NCI-H2196 (cell line): Measurements from ENCODE around the gene SRD5A3.

Experiments used
- DNase-seq: peaks from one replicate; lab custom pipeline; 2025; ENCODE audit not compliant: unreplicated experiment; lab: John Stamatoyannopoulos, UW

Gene SRD5A3

DNA sequence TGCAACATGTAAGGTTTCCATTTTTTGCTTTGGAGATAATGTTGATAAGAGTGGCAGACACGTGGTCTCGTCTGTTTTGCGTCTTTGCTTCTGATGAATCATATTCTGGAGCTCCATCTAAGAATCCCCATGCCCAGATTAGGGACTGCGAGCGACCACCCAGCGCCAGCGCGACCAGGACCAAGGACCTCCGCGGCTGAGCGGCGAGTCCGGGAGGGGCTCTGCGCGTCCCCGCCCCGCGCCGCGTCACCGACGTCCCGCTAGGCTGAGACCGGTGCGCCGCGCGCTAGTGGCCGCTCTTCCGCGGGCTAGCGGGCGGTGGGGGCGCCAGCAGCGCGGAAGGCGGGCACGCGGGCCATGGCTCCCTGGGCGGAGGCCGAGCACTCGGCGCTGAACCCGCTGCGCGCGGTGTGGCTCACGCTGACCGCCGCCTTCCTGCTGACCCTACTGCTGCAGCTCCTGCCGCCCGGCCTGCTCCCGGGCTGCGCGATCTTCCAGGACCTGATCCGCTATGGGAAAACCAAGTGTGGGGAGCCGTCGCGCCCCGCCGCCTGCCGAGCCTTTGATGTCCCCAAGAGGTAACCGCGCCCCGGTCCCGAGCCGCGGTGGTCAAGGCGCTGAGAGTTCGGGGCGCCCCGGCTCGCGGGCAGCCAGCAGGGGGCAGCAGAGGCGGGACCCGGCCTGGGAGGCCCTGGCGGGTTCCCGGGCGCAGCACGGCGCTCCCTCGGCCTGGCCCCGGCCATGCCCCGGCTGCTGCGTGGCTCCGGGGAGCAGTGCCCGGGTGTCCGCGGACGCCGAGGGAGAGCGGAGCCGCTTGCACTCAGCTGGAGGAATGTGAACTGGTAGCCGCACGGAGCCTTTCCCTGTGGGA, at the start of gene SRD5A3:
TSS of gene SRD5A3 (plus strand) at position 263 of the 871 bp plus-strand sequence. CDS start at position 358, 95 bp downstream.
- peak; percentile 63 for DNase-seq

DNA sequence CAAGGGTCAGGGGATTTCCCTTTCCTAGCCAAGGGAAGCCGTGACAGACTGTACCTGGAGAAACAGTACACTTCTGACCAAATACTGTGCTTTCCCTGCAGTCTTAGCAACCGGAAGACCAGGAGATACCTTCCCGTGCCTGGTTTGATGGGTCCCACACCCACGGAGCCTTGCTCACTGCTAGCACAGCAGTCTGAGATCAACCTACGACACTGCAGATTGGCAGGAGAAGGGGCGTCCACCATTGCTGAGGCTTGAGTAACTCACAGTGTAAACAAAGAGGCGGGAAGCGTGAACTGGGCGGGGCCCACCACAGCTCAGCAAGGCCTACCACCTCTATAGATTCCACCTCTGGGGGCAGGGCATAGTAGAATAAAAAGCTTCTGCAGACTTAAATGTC, 48.7 kb upstream of the SRD5A3 start:
- DNase-seq: no peak

DNA sequence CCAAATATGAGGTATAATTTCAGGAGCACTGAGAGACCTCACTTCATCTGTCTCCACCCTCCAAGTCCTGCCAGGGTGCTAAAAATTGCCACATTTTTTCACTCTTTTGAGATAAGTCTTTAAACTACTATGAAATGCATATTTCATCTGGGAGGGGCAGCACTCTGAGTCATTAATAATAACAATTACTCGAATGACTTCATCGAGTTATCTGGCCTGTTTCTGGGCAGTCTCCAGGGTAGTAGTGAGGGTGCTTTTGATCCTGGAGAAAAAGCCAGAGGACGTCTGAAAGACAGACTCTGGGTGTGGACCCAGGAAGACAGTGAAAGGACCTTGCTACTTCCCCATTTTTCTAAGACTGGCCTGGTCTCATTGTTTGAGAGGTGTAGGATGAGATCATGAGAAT, 42.3 kb upstream of the SRD5A3 start:
- no peak for DNase-seq

DNA sequence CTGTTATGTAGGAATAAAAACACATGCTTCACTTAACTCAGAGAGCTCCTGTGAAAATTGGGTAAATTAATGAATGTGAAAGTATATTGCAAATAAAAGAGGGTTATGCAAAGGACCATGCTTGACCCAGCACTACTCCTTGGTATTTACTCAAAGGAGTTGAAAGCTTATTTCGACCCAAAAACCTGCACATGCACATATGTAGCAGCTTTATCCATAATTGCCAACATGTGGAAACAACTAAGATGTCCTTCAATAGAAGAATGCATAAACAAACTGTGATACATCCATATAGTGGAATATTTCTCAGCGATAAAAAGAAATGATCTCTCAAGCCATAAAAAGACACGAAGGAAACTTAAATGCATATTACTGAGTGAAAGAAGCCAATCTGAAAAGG, 41.7 kb upstream of the SRD5A3 start:
- DNase-seq: no peak

DNA sequence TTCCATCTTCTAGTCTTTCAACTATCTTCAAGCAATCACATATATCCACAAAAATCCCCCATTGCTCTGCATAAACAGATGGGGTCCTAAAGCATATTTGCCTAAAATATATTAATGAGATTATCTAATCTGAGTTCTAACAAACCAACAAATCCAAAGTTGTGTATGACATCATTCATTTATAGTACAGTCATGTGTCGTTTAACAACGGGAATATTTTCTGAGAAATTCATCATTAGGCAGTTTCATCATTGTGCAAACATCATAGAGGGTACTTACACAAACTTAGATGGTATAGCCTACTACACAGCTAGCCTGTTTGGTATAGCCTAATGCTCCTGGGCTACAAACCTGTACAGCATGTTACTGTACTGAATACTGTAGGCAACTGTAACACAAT, 38.0 kb upstream of the SRD5A3 start:
- DNase-seq: no peak

DNA sequence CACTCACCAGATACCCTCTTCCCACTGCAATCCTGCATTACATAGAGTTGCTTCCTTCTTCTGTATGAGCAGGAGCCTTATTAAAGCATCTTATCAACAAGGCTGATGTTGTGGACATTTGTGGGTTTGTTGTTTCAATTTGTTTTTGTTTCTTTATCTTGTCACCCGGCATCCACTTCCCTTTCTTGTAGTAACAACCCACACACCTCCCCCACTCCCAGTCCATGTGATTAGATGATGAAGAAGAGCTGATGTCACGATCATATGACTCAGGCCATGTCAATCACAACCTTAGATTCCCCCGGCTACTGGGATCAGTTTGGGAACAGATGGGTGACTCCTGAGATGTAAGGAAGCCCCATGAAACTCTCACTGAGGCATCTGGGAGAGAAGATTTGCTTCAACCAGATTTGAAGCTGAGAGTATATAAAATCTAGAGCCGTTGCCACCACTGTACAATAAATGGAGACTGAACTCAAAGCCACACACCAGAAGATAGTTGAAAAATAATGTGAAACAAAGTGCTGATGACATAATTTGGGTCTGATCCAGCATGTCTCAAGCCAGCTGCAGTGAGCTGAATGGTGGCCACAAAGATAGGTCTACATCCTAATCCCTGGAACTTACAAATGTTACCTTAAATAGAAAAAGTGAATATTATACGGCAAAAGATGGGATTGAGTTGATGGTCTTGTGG, 34.1 kb upstream of the SRD5A3 start:
- no peak for DNase-seq

DNA sequence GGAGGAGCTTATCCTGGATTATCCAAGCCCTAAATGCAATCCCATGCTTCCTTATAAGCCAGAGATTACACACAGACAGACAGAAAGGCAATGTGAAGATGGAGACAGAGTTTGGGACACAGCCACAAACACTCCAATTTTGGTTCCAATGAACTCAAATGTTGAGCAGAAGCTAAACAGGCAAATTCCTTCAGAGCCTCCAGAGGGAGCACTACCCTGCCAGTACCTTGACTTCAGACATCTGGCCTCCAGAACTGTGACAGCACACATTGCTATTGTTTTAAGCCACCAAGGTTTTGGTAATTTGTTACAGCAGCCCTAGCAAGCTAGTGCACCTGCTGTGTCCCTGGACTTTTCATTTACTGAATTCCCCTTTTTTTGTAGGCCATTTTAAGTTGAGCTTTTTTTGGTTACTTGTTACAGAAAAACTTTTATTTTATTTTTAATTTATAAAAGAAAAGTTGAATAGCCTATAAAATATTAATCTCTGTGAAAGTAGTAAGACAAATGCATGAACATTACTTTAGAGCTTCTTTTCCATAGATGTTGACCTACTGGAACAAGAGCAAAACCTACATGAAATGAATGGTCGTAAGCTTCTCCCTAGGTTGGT, 33.4 kb upstream of the SRD5A3 start:
- DNase-seq: no peak

DNA sequence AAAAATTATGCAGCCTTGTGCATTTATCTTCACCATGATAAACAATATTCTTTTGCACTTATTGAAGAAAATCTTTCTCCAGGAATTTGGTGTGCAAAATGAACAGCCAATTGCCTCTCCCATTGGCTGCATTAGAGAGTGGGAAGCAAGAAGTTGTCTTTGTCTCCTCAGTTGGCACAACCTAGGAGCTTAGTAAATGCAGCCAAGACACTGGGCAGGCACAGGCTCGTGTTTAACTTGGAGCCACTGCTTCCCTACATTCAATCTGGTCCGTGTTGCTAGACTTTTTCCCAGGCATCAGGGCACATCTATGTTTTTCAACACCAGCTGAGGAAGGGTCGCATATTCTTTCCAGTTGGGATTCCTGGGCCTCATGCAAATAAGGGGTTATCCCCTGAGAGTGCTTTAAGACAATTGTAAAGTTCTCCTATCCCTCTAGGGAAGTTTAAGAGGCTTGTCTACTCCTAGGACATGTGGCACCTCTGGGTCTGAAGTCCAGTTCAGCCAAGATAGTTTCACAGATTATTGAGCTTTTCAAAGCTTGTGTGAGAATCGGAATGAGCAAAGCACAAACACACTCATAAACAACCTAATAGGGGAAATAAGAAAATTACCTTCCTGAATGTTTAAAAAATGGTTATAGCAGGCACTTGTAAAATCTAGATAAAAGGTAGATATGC, 31.8 kb upstream of the SRD5A3 start:
- DNase-seq: no peak

DNA sequence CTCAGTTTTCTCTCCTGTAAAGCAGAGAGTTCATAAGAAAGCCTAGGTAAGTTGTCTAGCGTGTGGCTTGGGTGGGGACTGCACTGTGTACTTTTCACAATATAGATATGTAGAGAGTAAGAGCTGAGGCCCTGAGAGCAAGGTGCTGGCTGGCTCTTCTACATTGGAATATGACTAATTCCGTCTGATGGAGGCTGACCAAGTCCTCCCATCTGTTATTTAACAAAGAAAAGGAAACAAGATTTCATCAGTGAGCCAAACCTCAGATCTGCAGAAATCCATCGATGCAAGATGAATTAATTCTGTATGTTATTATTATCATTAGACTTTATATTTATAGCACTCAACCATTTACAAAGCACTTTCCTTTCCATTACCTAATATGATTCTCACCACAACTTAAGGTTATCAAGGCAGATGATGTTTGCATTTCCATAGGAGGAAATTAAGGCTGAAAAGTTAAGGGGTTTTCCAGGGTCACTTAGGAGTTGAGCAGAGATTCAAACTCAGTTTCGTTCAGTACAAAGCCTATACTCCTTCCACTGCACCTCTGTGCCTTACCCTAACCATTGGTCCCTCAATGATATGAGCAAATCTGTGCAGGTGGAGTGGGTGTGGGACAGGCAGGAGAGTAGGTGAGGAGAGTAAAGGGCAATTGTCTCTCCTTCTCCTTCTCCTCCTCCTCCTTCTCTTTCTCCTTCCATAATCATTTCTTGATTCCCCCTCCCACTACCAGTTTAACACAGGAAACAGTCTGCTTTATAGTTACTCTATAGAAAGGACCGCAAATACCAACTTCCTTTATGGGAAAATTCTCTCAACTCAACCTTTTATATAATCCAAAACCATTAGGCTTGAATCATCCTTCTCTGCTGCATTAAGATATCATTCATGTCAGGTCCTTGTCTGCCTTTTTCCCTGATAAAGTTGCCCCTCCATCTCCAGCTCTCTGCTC, 27.6 kb upstream of the SRD5A3 start:
- DNase-seq: no peak

DNA sequence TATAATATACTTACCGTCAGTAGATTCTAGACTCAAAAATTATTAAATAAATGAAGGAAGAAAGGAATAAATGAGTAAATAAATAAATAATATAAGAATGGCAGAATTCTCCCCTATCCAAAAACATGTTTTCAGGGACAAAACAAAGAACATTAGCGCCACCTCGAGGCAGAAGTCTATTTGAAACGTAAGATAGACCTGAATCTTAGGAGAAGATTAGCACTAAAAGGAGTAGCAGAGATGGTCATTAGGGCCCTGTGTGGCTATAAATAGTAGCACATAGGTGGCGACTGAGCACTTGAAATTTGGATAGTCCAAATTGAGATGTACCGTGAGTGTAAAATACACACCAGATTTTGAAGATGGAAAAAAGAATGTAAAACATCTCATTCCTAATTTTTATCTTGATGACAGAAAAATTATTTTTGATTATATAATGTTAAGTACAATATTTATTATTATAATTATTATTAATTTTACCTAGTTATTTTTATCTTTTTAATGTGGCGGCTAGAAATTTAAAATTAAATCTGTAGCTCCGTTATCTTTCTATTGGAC, 24.3 kb upstream of the SRD5A3 start:
- DNase-seq: peak; percentile 53

DNA sequence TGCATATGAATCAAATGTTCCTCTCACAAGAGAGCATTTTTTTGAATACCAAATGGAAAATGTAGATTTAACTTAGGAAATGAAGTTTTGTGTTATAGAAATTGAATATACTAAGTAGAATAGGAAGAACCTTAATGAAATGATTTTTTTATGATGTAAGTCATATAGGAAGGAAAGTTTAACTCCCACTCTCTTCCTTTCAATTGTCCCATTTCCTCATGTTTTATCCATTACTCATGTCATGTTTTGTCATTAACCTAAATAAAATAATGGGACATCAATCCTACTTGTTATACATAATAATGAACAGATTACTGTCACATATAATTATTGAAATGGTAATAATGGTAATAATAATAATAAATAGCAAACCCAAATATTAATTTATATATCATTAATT, 22.7 kb upstream of the SRD5A3 start:
- no peak for DNase-seq

DNA sequence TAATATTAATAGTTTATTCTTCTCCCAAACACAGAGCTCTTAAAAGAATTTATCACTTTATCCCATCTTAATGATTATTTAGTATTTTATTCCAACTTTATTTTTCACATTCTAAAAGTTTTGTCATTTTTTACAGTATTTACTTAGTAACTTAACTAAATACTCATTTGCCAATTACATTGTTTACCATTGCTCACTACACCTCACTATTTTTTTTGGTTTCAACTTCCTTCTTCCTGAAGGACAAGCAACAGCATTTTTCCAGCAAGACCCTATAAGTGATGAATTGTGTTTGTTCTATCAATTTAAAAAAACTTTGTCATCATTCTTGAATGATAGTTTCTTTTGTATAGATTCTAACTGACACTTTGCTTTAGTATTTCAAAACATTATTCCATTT, 19.4 kb upstream of the SRD5A3 start:
- no peak for DNase-seq

DNA sequence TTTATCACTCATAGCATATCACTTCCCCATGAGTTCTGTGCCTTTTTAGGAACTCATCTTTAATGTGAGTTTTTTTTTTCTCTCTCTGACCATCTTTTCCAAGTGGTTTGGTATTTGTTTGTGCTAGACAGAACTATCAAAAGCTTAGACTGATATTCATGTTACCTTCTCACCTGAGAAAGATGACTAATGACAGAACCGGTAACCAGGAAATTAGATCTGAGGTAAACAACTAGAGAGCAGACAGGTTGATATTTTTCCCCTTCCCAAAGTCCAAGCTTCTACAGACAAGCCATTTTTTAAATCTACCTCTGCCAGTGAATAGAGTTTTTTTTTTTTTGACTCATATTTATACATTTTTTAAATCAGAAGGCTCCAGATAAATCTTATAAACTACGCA, 17.0 kb upstream of the SRD5A3 start:
- no peak for DNase-seq

DNA sequence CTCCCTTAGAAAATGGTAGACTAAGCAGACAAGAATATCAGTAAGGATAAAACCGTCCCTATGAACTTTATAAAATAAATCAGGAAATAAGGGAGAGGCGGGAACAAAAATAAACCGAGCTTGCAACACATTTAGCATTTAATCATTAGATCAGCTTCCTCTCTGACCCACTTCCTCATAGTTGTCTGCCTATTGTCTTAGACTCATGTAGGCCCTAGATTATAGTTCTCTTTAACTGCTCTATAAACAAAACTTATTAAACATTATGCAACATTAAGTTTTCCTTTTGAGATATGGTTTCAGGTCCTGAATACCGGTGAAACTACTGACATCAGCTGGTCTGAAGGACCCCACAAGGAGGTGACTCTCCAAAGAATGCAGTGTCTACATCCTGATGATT, 15.8 kb upstream of the SRD5A3 start:
- no peak for DNase-seq

DNA sequence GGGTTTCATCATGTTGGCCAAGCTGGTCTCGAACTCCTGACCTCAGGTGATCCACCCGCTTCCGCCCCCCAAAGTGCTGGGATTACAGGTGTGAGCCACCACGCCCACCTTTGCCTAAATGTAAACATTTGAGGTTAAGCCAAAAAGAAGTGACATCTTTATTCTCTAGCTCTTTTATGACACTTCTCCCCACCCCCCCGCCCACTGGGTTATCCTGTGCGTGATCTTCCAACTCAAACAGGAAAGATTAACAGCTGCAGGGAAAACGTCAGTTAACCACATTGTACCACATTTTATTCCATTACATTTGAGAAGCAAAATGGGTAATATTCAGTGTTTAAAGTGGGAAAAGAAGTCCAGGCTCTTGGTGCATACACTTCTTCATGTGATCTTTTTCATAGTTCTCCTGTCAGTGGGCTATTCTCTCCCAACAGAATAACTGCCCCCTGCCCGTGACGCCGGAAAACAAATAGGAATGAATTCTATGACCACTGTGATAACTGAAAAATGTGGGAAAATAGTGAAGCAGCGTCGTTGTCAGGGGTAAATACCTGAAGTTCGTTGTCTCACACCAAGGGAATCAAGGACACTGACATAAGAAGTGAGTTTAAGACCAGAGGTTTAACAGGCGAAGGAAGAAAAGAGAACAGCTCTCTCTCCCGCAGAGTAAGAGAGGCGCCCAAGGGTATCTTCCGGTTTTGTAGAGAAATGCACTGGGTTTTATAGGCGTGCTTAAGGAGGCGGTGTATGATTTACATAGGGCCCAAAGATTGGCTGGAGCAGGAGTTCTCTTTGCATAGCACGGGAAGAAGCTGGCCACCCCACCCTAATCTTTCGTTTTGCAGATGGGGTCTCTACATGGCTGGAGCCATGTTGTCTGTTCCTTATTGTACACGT, 9.7 kb upstream of the SRD5A3 start:
- DNase-seq: no peak

DNA sequence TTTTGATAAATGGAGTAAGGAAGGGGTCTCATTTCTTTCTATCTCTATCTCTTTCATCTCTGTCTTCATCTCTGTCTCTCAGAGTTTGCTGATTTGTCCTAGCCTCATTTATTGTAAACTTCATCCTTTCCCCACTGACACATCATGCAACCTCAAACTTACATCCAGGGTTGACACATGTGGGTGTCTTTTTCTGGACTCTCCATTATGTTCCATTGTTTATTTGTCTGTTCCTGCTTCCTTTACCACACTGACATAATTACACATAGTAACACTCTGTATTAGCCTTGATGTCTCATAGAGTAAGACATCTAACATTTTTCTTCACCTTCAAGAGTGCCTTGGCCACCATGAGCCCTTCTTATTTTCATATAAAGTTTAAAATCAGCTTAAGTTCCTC, 8.1 kb upstream of the SRD5A3 start:
- no peak for DNase-seq

DNA sequence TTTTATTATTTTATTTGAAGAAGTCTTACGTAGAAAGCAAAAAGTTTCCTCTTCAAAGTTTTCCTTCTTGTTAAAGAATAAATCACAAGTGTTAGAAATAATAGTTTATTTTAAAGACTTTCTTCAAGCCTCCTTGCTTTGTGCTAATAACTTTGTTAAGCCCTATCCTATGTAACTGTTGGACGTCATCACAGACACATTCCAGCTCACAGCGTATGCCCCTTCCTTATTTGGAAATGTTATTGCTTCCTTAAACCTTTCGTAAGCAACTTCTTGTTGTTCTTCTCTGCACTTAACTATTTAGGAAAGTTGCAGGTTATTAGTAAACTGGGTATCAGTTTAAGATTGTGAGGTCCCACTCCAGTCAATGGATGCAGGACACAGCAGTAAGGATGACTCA, 7.6 kb upstream of the SRD5A3 start:
- DNase-seq: no peak

DNA sequence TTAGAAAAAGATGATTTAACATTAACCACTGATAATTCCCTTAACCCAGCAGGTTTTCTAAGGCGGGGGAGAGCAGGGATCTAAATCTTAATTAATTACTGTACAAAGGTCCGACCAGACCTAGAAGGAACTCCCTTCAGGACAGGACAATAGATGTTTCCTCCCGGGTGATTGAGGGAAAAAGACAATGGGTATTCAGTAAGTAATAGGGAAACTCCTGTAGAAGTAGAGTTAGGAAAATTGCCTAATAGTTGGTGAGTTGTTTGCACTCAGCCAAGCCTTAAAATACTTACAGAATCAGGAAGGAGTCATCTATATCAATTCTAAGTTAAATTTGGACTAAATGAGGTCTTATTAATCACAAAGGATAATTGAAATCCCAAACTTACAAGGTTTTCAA, 5.8 kb upstream of the SRD5A3 start:
- no peak for DNase-seq

DNA sequence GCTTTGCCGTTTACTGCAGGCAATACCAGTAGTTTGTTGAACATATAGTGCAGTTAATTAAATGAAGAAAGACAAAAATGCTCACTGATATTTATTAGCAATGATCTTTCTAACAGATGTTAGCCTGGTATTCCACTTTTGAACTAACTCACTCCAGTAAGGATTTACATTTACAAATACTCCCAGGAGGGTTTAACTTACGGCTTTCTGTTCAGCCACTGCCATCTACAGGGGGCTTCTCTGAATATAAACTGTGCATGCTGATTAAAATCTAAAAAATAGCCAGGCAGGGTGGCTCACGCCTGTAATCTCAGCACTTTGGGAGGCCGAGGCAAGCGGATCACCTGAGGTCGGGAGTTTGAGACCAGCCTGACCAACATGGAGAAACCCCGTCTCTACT, 2.2 kb upstream of the SRD5A3 start:
- DNase-seq: no peak
